PC-3 (cell line): Measurements from ENCODE around the gene UGT1A5. TPM values are rescaled to one million over a fixed set of nuclear protein-coding genes. Genes with fewer than 3 reads are reported as not detected.

Experiments used
- ATAC-seq: fragments of 200-7000 bp; cut with Tn5 transposase; 2 replicates; pipeline ENCODE4 v1.9.1; 2020; ENCODE audit warnings: mild to moderate bottlenecking, moderate library complexity
- BruUV-seq: library from RNA; stranded (reverse); fragments of 400-500 nt; replicated peaks from 2 replicates; lab custom pipeline; 2021; lab: Mats Ljungman, UMichigan
- CTCF ChIA-PET: fragments of 300-600 bp; sonication (Branson Sonifier 250); formaldehyde crosslinking; loops from one replicate; lab custom pipeline; 2022; ENCODE audit warnings: antibody characterized with exemption; lab: Charles Lee
- POLR2A ChIA-PET: fragments of 300-600 bp; sonication (Branson Sonifier 250); formaldehyde crosslinking; loops from one replicate; lab custom pipeline; 2022; ENCODE audit warnings: antibody characterized with exemption; ENCODE audit not compliant: unreplicated experiment; lab: Charles Lee
- DNase-seq: peaks from one replicate; pipeline ENCODE4 v3.0.0-alpha.2; 2015
- H2AFZ ChIP-seq: fragments of 300-600 bp; sonication (generic); 2 replicates; pipeline ENCODE4 v1.6.0; 2016; ENCODE audit warnings: antibody characterized with exemption, low read length
- H3F3A ChIP-seq: fragments of 300-600 bp; sonication (generic); one replicate; pipeline ENCODE4 v1.6.0; 2017; ENCODE audit warnings: antibody characterized with exemption, low read length, control low read depth, mild to moderate bottlenecking; ENCODE audit not compliant: unreplicated experiment
- H3K27ac ChIP-seq: fragments of 300-600 bp; sonication (generic); 2 replicates; pipeline ENCODE4 v1.5.1; 2016; ENCODE audit warnings: mild to moderate bottlenecking, low read length
- H3K27me3 ChIP-seq: fragments of 300-600 bp; sonication (generic); 2 replicates; pipeline ENCODE4 v1.6.1; 2016; ENCODE audit warnings: low read length, mixed read lengths
- H3K36me3 ChIP-seq: fragments of 300-600 bp; sonication (generic); 2 replicates; pipeline ENCODE4 v1.6.1; 2016; ENCODE audit warnings: low read depth, mixed run types, low read length, mixed read lengths
- H3K4me1 ChIP-seq: fragments of 300-600 bp; sonication (generic); 2 replicates; pipeline ENCODE4 v1.5.1; 2016; ENCODE audit warnings: low read length; ENCODE audit not compliant: insufficient read depth
- H3K4me2 ChIP-seq: fragments of 300-600 bp; sonication (generic); 2 replicates; pipeline ENCODE4 v1.6.0; 2016; ENCODE audit warnings: low read length
- H3K4me3 ChIP-seq: fragments of 300-600 bp; sonication (generic); 2 replicates; pipeline ENCODE4 v1.5.1; 2016; ENCODE audit warnings: mild to moderate bottlenecking, low read length, mixed read lengths
- H3K79me2 ChIP-seq: fragments of 300-600 bp; sonication (generic); 2 replicates; pipeline ENCODE4 v1.6.1; 2017; ENCODE audit warnings: low read length, mixed read lengths
- H3K9ac ChIP-seq: fragments of 300-600 bp; sonication (generic); 2 replicates; pipeline ENCODE4 v1.6.0; 2016; ENCODE audit warnings: mild to moderate bottlenecking, low read length
- H3K9me2 ChIP-seq: fragments of 300-600 bp; sonication (generic); replicated peaks from 2 replicates; pipeline ENCODE4 v1.6.1; 2016; ENCODE audit warnings: mixed run types, low read length, mixed read lengths
- H3K9me3 ChIP-seq: fragments of 300-600 bp; sonication (generic); 2 replicates; pipeline ENCODE4 v1.6.1; 2016; ENCODE audit warnings: low read length, mixed read lengths
- H4K20me1 ChIP-seq: fragments of 300-600 bp; sonication (generic); 2 replicates; pipeline ENCODE4 v1.6.1; 2016; ENCODE audit warnings: low read length, mixed read lengths
- EZH2 ChIP-seq: fragments of 300-600 bp; sonication (generic); IDR thresholded peaks from one replicate; pipeline ENCODE4 v1.6.1; 2017; ENCODE audit warnings: antibody characterized with exemption, mild to moderate bottlenecking, low read length; ENCODE audit not compliant: unreplicated experiment
- EZH2phosphoT487 ChIP-seq: fragments of 300-600 bp; sonication (generic); IDR thresholded peaks from 2 replicates; pipeline ENCODE4 v1.6.1; 2018; ENCODE audit warnings: mild to moderate bottlenecking, antibody characterized with exemption, low read length, borderline replicate concordance
- intact Hi-C: fragments of 100-400 bp; cut with micrococcal nuclease; formaldehyde crosslinking; loops from 2 replicates; pipeline ENCODE4 v1.9.0; 2023
- total RNA-seq: library from RNA; depleted of rRNA; stranded (reverse); fragments of >200 nt; gene quantifications from 2 replicates; pipeline ENCODE4 v1.2.3, GENCODE V29; 2014
- TF ChIP-seq, protein P1 (sequence below): fragments of 300-600 bp; sonication (generic); conservative IDR thresholded peaks from 2 replicates; pipeline ENCODE4 v1.5.1; 2017; ENCODE audit warnings: antibody characterized with exemption, low read depth, mild to moderate bottlenecking, low read length

The UGT1A5 gene
- total RNA-seq, 1 experiment from 2014 or later: not detected

- Histone ChIP-seq H3K4me2 (no peak overlapping the region), H3K27me3 (no peaks in the 10 kb centered on the region), H3K4me1 (peaks cover 20% of the 10 kb centered on the region), H3K9ac (no peak overlapping the region), H3K79me2 (no peaks in the 10 kb centered on the region), H4K20me1 (no peaks in the 10 kb centered on the region), H3K36me3 (no peaks in the 10 kb centered on the region), H3K9me2 (no peaks in the 10 kb centered on the region; the same call in 1 of the 2 replicates), H3F3A (no peaks in the 10 kb centered on the region), H2AFZ (no peak overlapping the region), H3K9me3 (no peaks in the 10 kb centered on the region), H3K4me3 (no peak overlapping the region), H3K27ac (no peak overlapping the region)
- peak; percentile 53 for ATAC-seq
- DNase-seq: peak; percentile 17
- ChIA-PET CTCF (no interaction called here), POLR2A (no interaction called here)
- TF ChIP-seq, protein P1, sequence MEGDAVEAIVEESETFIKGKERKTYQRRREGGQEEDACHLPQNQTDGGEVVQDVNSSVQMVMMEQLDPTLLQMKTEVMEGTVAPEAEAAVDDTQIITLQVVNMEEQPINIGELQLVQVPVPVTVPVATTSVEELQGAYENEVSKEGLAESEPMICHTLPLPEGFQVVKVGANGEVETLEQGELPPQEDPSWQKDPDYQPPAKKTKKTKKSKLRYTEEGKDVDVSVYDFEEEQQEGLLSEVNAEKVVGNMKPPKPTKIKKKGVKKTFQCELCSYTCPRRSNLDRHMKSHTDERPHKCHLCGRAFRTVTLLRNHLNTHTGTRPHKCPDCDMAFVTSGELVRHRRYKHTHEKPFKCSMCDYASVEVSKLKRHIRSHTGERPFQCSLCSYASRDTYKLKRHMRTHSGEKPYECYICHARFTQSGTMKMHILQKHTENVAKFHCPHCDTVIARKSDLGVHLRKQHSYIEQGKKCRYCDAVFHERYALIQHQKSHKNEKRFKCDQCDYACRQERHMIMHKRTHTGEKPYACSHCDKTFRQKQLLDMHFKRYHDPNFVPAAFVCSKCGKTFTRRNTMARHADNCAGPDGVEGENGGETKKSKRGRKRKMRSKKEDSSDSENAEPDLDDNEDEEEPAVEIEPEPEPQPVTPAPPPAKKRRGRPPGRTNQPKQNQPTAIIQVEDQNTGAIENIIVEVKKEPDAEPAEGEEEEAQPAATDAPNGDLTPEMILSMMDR: no peak
- TF ChIP-seq EZH2 (no peak), EZH2phosphoT487 (no peak)
- no TSS peak for BruUV-seq
- intact Hi-C loops: no loop called here
Measured at GRCh38 chr2:233684640-233685039, 28.1 kb upstream of the UGT1A5 start.

DNA sequence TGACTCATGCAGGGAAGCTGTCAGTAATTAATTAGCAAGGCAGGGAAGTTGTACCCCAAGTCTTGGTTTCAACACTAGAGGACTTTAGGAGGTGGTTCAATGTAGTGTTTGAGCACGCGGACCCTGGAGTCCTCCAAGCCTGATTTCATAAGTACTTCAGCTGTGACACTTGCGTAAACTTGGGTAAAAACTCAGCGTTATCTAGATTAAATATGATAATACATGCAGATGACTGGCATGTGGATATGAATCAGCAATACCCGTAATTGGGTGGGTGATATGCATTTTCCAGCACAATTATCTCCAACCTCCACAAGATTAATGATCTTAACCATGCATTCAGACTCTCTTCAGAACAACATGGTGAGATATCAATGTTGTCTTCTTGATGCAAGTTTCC lies 25.8 kb upstream of the UGT1A5 start:
- H2AFZ ChIP-seq: no peak overlapping the region
- BruUV-seq: no TSS peak
- intact Hi-C loops: no loop called here
- H3K4me1 ChIP-seq: peaks cover 43% of the 10 kb centered on the region
- H3K9me2 ChIP-seq: no peaks in the 10 kb centered on the region; the same call in 1 of the 2 replicates
- TF ChIP-seq, protein P1: no peak
- TF ChIP-seq EZH2 (no peak), EZH2phosphoT487 (no peak)
- H3F3A ChIP-seq: no peaks in the 10 kb centered on the region
- ChIA-PET POLR2A (interaction anchor here (0.7 kb wide), 1 partner anchor 210 kb away, joined by 3 read pairs; no protein-coding TSS in a partner anchor), CTCF (no interaction called here)
- ATAC-seq (no peak), DNase-seq (no peak)
- no peaks in the 10 kb centered on the region for H3K9me3 ChIP-seq
- H3K27ac ChIP-seq: no peak overlapping the region
- no peaks in the 10 kb centered on the region for H3K36me3 ChIP-seq
- H4K20me1 ChIP-seq: no peaks in the 10 kb centered on the region
- H3K4me2 ChIP-seq: no peak overlapping the region
- no peak overlapping the region for H3K4me3 ChIP-seq
- H3K9ac ChIP-seq: no peak overlapping the region
- H3K79me2 ChIP-seq: no peaks in the 10 kb centered on the region
- H3K27me3 ChIP-seq: no peaks in the 10 kb centered on the region

GRCh38 chr2:233688341-233688740 lies 24.4 kb upstream of the UGT1A5 start:
- intact Hi-C loops: no loop called here
- CTCF ChIA-PET: no interaction called here
- H3K27me3 ChIP-seq: no peaks in the 10 kb centered on the region

More at GRCh38 chr2:233688341-233688740, 24.4 kb upstream of the UGT1A5 start:
- no peak for ATAC-seq
- POLR2A ChIA-PET: no interaction called here
- Histone ChIP-seq H3K4me1 (peaks cover 44% of the 10 kb centered on the region), H3K79me2 (no peaks in the 10 kb centered on the region), H3K27ac (no peak overlapping the region), H2AFZ (no peak overlapping the region), H4K20me1 (no peaks in the 10 kb centered on the region), H3F3A (no peaks in the 10 kb centered on the region), H3K9ac (no peak overlapping the region), H3K36me3 (no peaks in the 10 kb centered on the region), H3K9me2 (no peaks in the 10 kb centered on the region; the same call in 1 of the 2 replicates), H3K4me3 (no peak overlapping the region), H3K4me2 (no peak overlapping the region), H3K9me3 (no peaks in the 10 kb centered on the region)
- BruUV-seq: no TSS peak
- TF ChIP-seq EZH2 (no peak), EZH2phosphoT487 (no peak)
- TF ChIP-seq, protein P1: no peak
- DNase-seq: no peak
